ENCODE data around the gene NGRN.
"Not testable (repeated sequence)": the region's sequence is repeated elsewhere in the genome, so short reads cannot be mapped to it uniquely, and the experiment has no call there.

NGRN gene

DNA sequence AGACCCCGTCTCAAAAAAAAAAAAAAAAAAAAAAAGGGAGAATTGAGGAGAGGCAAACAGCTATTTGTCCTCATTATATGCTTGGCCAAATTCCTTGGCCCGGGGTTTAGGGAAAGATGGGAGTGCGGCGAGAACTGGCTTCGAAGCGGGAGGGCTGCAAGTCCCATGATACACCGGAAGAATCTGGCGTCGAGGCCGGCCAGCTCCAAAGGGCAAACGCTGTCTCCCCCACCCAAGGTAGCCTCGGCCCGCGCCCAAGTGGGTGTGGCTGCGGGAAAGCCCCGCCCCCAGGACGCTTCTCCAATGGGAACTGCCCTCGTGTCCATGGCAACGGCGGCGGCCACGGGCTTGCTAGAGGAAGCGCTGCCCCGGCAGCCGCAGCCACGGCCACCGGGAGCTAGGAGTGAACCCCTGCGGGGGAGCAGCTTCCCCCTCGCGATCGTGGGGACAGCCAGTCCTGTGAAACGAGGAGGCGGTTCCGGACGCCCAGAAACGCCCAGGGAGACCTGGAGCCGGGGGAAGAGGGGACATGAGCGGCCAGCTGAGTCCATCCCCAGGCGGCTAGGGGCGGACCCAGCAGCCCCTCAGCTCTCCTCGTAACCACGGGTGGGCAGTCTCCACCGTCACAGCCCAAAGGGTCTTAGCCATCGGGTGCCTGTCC lies 16.1 kb upstream of the NGRN start, which contains the start of gene TTLL13:
TTLL13 (plus strand) TSS at position 354 of the 661 bp plus-strand sequence. CDS start 1,075 bp downstream, outside the sequence.
- peak within 1 kb of the TSS; percentile 49 for H3K4me3 ChIP-seq (ENCODE audit: low read depth, low read length)
- DNase-seq (ENCODE audit: low read depth), result no peak
- TF ChIP-seq, protein P1, sequence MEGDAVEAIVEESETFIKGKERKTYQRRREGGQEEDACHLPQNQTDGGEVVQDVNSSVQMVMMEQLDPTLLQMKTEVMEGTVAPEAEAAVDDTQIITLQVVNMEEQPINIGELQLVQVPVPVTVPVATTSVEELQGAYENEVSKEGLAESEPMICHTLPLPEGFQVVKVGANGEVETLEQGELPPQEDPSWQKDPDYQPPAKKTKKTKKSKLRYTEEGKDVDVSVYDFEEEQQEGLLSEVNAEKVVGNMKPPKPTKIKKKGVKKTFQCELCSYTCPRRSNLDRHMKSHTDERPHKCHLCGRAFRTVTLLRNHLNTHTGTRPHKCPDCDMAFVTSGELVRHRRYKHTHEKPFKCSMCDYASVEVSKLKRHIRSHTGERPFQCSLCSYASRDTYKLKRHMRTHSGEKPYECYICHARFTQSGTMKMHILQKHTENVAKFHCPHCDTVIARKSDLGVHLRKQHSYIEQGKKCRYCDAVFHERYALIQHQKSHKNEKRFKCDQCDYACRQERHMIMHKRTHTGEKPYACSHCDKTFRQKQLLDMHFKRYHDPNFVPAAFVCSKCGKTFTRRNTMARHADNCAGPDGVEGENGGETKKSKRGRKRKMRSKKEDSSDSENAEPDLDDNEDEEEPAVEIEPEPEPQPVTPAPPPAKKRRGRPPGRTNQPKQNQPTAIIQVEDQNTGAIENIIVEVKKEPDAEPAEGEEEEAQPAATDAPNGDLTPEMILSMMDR (IDR thresholded peaks at IDR 0.05; ENCODE audit: low read depth, low read length, missing control alignments), result no peak

DNA sequence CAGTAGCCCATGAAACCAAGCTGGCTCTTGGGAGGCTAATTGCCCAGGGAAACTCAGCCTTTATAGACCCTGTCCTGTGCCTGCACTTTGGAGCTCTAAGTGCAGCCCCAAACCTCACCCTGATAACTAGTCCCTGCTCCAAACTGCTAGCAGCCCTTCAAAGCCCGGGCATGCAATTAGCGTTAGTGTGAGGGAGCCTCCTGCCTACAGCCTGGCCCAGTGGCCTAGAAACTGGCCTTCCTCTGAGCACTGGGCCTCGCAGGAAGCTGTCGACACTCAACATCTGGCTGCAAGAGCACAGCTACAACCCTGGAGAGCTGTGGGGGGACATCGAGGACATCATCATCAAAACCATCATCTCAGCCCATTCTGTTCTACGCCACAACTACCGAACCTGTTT lies 7.7 kb upstream of the NGRN start:
- TF ChIP-seq, protein P1 (IDR thresholded peaks at IDR 0.05; ENCODE audit: low read depth, low read length, missing control alignments), result no peak
- no peak for DNase-seq (ENCODE audit: low read depth)
- no peak overlapping the region for H3K4me3 ChIP-seq (ENCODE audit: low read depth, low read length)

DNA sequence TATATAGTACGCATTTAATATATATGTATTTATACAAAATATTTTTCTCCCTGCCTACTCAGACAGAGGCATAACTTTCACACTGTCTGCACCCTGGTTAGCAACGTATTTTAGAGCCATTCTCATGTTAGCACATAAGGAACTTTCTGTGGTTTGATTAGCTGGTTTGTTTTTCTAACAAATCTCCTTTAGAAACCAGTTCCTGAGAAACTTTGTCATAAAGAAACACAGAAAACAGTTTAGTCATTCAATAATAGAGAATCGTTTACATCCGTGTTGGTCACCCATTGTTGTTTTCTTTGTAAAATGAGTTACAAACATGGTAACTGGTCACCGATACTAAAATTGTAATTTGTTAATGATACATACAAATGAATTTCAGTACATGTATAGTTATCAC lies 5.9 kb upstream of the NGRN start:
- H3K4me3 ChIP-seq (ENCODE audit: low read depth, low read length), result no peak overlapping the region
- TF ChIP-seq, protein P1 (IDR thresholded peaks at IDR 0.05; ENCODE audit: low read depth, low read length, missing control alignments), result no peak
- peak; percentile 39 for DNase-seq (ENCODE audit: low read depth)

DNA sequence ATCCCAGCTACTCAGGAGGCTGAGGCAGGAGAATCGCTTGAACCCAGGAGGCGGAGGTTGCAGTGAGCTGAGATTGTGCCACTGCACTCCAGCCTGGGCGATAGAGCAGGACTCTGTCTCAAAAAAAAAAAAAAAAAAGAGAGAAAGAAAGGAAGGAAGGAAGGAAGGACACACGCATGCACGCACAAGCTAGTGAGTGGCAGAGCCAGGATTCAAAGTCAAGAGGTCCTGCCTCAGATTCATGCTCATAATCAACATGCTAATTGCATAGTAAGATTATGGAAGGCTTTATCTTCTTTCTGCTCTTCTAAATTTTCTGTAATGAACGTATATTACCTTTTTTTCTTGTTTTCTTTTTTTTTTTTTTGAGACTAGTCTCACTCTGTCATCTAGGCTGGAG lies 4.7 kb upstream of the NGRN start:
- not testable (repeated sequence) for DNase-seq (ENCODE audit: low read depth); H3K4me3 ChIP-seq (ENCODE audit: low read depth, low read length)

DNA sequence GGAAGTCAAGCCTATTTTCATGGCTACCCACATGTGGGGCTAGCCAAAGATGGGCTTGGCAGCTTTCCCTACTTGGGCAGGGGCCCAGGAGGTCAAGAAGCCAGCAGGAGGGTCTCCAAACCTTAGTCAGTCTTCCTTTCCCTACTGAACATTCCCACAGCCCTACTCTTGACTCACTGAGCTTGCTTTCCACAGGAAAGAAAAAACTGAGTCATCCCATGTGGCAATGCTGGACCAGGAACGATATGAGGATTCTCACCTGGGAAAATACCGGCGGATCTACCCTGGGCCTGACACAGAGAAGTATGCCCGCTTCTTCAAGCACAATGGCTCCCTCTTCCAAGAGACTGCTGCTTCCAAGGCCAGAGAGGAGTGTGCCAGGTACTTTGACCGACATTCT lies 3.7 kb upstream of the NGRN start:
- no peak for DNase-seq (ENCODE audit: low read depth)
- TF ChIP-seq, protein P1 (IDR thresholded peaks at IDR 0.05; ENCODE audit: low read depth, low read length, missing control alignments), result no peak
- H3K4me3 ChIP-seq (ENCODE audit: low read depth, low read length), result no peak overlapping the region

DNA sequence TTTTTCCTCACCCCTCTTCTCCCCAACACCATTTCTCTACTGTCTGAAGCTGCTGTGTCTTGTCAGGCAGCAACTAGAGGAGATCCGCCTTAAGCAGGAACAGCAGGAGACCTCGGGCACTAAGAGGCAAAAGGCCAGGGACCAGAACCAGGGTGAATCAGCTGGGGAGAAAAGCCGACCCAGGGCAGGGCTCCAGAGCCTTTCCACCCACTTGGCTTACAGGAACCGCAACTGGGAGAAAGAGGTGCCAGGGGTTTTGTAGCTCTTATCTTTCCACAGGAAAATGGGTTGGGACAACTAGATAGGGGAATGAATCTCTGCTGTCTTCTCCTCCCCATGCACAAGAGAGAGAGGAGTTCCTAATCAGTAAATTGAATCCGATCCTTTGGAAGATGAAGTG lies 3.0 kb upstream of the NGRN start:
- no peak for DNase-seq (ENCODE audit: low read depth)
- H3K4me3 ChIP-seq (ENCODE audit: low read depth, low read length), result no peak overlapping the region
- TF ChIP-seq, protein P1 (IDR thresholded peaks at IDR 0.05; ENCODE audit: low read depth, low read length, missing control alignments), result no peak

DNA sequence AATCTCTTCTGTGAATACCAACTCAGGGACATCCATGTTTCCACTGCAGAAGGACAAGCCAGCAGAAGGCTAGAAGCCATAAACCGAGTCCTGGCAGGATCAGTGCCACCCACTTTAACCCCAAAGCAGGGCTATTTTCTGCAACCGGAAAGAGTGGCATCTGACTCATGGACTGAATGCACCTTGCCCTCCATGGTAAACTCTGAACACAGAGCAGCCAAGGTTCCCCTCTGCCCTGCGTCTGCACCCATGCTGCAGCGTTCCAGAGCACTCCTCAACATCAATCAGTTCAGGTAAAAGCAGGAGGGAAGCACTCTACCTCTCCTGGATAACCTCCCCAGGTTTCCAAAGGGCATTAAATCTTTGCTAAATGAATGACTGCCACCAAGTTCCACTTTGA lies 801 bp upstream of the NGRN start:
- DNase-seq (ENCODE audit: low read depth), result no peak
- peak overlapping the region; percentile 95 for H3K4me3 ChIP-seq (ENCODE audit: low read depth, low read length)
- TF ChIP-seq, protein P1 (IDR thresholded peaks at IDR 0.05; ENCODE audit: low read depth, low read length, missing control alignments), result no peak

Measured in GM12864 (cell line).